Measurements from ENCODE around the gene DDX51.

GRCh38 chr12:132167611-132168310 lies 23.6 kb upstream of the DDX51 start:
- no peak for TF ChIP-seq CTCF (conservative IDR thresholded peaks at IDR 0.05; ENCODE audit: low read depth, low read length)
- TF ChIP-seq EZH2phosphoT487 (IDR thresholded peaks at IDR 0.05; ENCODE audit: borderline replicate concordance, low read length), result no peak

All from PC-3 (cell line).